Gastroesophageal sphincter (tissue), 3 donors: Measurements from ENCODE around the gene FYB2.

ENCODE experiments used
- CTCF ChIP-seq, 4 experiments: fragments of 200-600 bp in 2 of 4; fragments of 450-650 bp in 2 of 4; sonication (generic) in 1 of 4; IDR thresholded peaks; one replicate each; pipeline ENCODE4 v1.5.1; 2017 to 2019; ENCODE audit warnings: antibody characterized with exemption in 4 of 4, mild to moderate bottlenecking in 2 of 4, moderate library complexity in 2 of 4
- EP300 ChIP-seq: sonication (generic); formaldehyde crosslinking; IDR thresholded peaks from one replicate; pipeline ENCODE4 v1.6.1; 2017; ENCODE audit warnings: antibody characterized with exemption, mild to moderate bottlenecking
- POLR2A ChIP-seq, 2 donors: fragments of 450-650 bp; IDR thresholded peaks; one replicate each; pipeline ENCODE4 v1.6.1; 2017; ENCODE audit warnings: antibody characterized with exemption in 2 of 2, mild to moderate bottlenecking in 2 of 2, moderate library complexity in 1 of 2
- POLR2AphosphoS5 ChIP-seq: sonication (generic); formaldehyde crosslinking; IDR thresholded peaks from one replicate; pipeline ENCODE4 v1.6.1; 2017; ENCODE audit warnings: antibody characterized with exemption

GRCh38 chr1:56838759-56839158 is 19.6 kb upstream of the FYB2 start:
- no peak for TF ChIP-seq POLR2AphosphoS5
- TF ChIP-seq CTCF (IDR thresholded peaks at IDR 0.05), result no peak
- TF ChIP-seq EP300, result no peak
- no peak for TF ChIP-seq POLR2A (IDR thresholded peaks at IDR 0.05)
